ENCODE results near the gene MRPL34.
"Not testable (repeated sequence)": the region's sequence is repeated elsewhere in the genome, so short reads cannot be mapped to it uniquely, and the experiment has no call there.

Gene MRPL34

GRCh38 chr19:17305517-17306284 lies at the start of gene MRPL34:
Gene MRPL34, plus strand, starts transcription at chr19:17305872. Its CDS starts 21 bp downstream, at chr19:17305893.
- peak; percentile 99 for DNase-seq

GRCh38 chr19:17256130-17256529 lies 49.5 kb upstream of the MRPL34 start:
- no peak for DNase-seq

- DNase-seq, result no peak
Measured at GRCh38 chr19:17259118-17259780, 46.4 kb upstream of the MRPL34 start.

- DNase-seq, result no peak
Measured at GRCh38 chr19:17259934-17260333, 45.7 kb upstream of the MRPL34 start.

GRCh38 chr19:17260842-17261325 lies 44.8 kb upstream of the MRPL34 start:
- DNase-seq, result peak; percentile 88

- DNase-seq, result no peak
Measured at GRCh38 chr19:17262557-17262956, 43.1 kb upstream of the MRPL34 start.

GRCh38 chr19:17263712-17264640 lies 41.7 kb upstream of the MRPL34 start:
- DNase-seq, result no peak

- DNase-seq, result no peak
Measured at GRCh38 chr19:17264641-17264979, 41.1 kb upstream of the MRPL34 start, which contains the start of gene USHBP1. Gene USHBP1, minus strand, starts transcription at chr19:17264745. Its CDS starts 446 bp downstream, at chr19:17264299.

GRCh38 chr19:17266026-17266425 lies 39.6 kb upstream of the MRPL34 start:
- no peak for DNase-seq

- no peak for DNase-seq
Measured at GRCh38 chr19:17266589-17266974, 39.1 kb upstream of the MRPL34 start.

GRCh38 chr19:17266975-17267788 lies 38.5 kb upstream of the MRPL34 start, which contains the start of gene BABAM1:
Gene BABAM1, plus strand, starts transcription at chr19:17267443. Its CDS starts 1,364 bp downstream, at chr19:17268807.
- peak; percentile 99 for DNase-seq

- DNase-seq, result no peak
Measured at GRCh38 chr19:17268754-17269153, 36.9 kb upstream of the MRPL34 start.

GRCh38 chr19:17274892-17275291 lies 30.8 kb upstream of the MRPL34 start:
- DNase-seq, result not testable (repeated sequence)

- DNase-seq, result no peak
Measured at GRCh38 chr19:17275441-17276175, 30.1 kb upstream of the MRPL34 start.

- no peak for DNase-seq
Measured at GRCh38 chr19:17279436-17279835, 26.2 kb upstream of the MRPL34 start.

GRCh38 chr19:17281391-17282304 lies 24.0 kb upstream of the MRPL34 start, which contains the start of gene ANKLE1:
Gene ANKLE1, plus strand, starts transcription at chr19:17281901. Its CDS starts 20 bp downstream, at chr19:17281921.
- DNase-seq, result peak; percentile 14

- peak; percentile 73 for DNase-seq
Measured at GRCh38 chr19:17282488-17283125, 23.1 kb upstream of the MRPL34 start.

- no peak for DNase-seq
Measured at GRCh38 chr19:17283504-17283996, 22.1 kb upstream of the MRPL34 start.

GRCh38 chr19:17285415-17286135 lies 20.1 kb upstream of the MRPL34 start:
- no peak for DNase-seq

Data from CD4-positive, alpha-beta T cell treated with Interleukin-4 for 4 hours (primary cell).